ENCODE measurements around the gene PDPK1. TPM values are rescaled to one million over a fixed set of nuclear protein-coding genes. Genes with fewer than 3 reads are reported as not detected.

Gene PDPK1
- total RNA-seq, 1 donor from 2014 or later, result 44.6 TPM

- no peak overlapping the region for H3K27ac Mint-ChIP-seq
- no peak for TF ChIP-seq CTCF (IDR thresholded peaks at IDR 0.05; ENCODE audit: unreplicated experiment)
- no peaks in the 10 kb centered on the region for H3K9me3 Mint-ChIP-seq
- H3K27me3 Mint-ChIP-seq (ENCODE audit: low read depth), result no peaks in the 10 kb centered on the region
- DNase-seq (ENCODE audit: low spot score in 2 of 2, unreplicated experiment in 2 of 2), result no peak
- H3K4me3 Mint-ChIP-seq, result no peak overlapping the region
- H3K36me3 Mint-ChIP-seq, result peaks cover 15% of the 10 kb centered on the region
- peaks cover 3% of the 10 kb centered on the region for H3K4me1 Mint-ChIP-seq
These were observed 50.2 kb downstream of the PDPK1 start for GRCh38 chr16:2587891-2588565.

DNA sequence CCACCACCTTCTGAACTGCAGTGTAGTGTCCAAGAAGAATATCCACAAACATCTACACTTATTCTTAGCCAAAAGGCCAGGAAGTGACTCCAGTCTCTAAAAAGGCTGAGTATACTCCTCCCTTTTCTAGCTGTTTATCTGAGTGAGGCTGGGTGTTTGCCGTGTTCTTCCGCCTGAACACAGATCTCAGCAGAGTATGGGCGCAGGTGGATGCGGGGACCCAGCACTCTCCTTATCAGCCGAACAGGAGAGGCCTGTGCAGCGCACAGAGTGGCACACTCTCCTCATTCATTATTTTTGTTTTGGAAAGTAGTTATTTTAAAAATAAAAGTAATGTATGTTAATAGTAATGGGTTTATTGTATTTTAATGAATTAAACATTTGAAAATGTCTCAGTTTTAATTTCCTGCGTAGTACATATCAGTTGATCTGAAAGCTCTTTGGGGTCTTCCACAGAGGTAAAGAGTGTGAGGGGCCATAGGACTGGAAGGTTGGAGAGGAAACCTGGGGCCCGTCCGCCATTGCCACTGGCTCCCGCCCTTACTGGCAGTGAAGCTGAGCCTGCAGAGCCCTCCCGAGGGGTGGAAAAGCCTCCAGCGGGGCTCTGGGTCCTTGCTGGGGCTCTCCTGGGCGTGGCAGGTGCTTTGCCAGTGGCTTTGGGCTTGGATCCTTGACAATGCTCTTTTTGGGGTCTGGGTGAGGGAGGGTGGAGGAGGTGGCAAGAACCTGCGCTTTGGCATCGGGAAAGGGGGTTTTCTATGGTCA is 53.8 kb downstream of the PDPK1 start:
- DNase-seq (ENCODE audit: low spot score in 2 of 2, unreplicated experiment in 2 of 2), result no peak
- no peaks in the 10 kb centered on the region for H3K27me3 Mint-ChIP-seq (ENCODE audit: low read depth)
- peaks cover 13% of the 10 kb centered on the region for H3K4me1 Mint-ChIP-seq
- H3K4me3 Mint-ChIP-seq, result no peak overlapping the region
- peaks cover 14% of the 10 kb centered on the region for H3K36me3 Mint-ChIP-seq
- H3K9me3 Mint-ChIP-seq, result no peaks in the 10 kb centered on the region
- no peak overlapping the region for H3K27ac Mint-ChIP-seq
- no peak for TF ChIP-seq CTCF (IDR thresholded peaks at IDR 0.05; ENCODE audit: unreplicated experiment)

GRCh38 chr16:2592786-2593185 is 55.0 kb downstream of the PDPK1 start:
- TF ChIP-seq CTCF (IDR thresholded peaks at IDR 0.05; ENCODE audit: unreplicated experiment), result no peak
- no peak for DNase-seq (ENCODE audit: low spot score in 2 of 2, unreplicated experiment in 2 of 2)
- Mint-ChIP-seq H3K36me3 (peaks cover 9% of the 10 kb centered on the region), H3K9me3 (no peaks in the 10 kb centered on the region), H3K4me3 (no peak overlapping the region), H3K27me3 (ENCODE audit: low read depth) (no peaks in the 10 kb centered on the region), H3K4me1 (peaks cover 13% of the 10 kb centered on the region), H3K27ac (peak overlapping the region; percentile 73)

GRCh38 chr16:2595393-2596205 is 57.8 kb downstream of the PDPK1 start:
- H3K36me3 Mint-ChIP-seq, result peaks cover 3% of the 10 kb centered on the region
- H3K4me1 Mint-ChIP-seq, result peaks cover 13% of the 10 kb centered on the region
- no peak for DNase-seq (ENCODE audit: low spot score in 2 of 2, unreplicated experiment in 2 of 2)
- no peaks in the 10 kb centered on the region for H3K9me3 Mint-ChIP-seq
- TF ChIP-seq CTCF (IDR thresholded peaks at IDR 0.05; ENCODE audit: unreplicated experiment), result no peak
- H3K27ac Mint-ChIP-seq, result no peak overlapping the region
- no peak overlapping the region for H3K4me3 Mint-ChIP-seq
- no peaks in the 10 kb centered on the region for H3K27me3 Mint-ChIP-seq (ENCODE audit: low read depth)

- Mint-ChIP-seq H3K27ac (no peak overlapping the region), H3K4me3 (no peak overlapping the region), H3K36me3 (peaks cover 3% of the 10 kb centered on the region), H3K9me3 (no peaks in the 10 kb centered on the region), H3K4me1 (peaks cover 13% of the 10 kb centered on the region), H3K27me3 (ENCODE audit: low read depth) (no peaks in the 10 kb centered on the region)
- TF ChIP-seq CTCF (IDR thresholded peaks at IDR 0.05; ENCODE audit: unreplicated experiment), result no peak
- DNase-seq (ENCODE audit: low spot score in 2 of 2, unreplicated experiment in 2 of 2), result no peak
These were observed 59.1 kb downstream of the PDPK1 start for GRCh38 chr16:2596747-2597559.
